Adrenal gland (tissue), 12 donors: ENCODE data around the gene OXSM. TPM values are rescaled to one million over a fixed set of nuclear protein-coding genes. Genes with fewer than 3 reads are reported as not detected.

Experiments
- DNase-seq, 7 donors: peaks; one replicate each; pipeline ENCODE4 v3.0.0-alpha.2; 2019 to 2020
- H3K27ac ChIP-seq, 5 donors: fragments of 200-600 bp; sonication (generic) in 4 of 5; 1 replicate in 3 of 5; 2 replicates in 2 of 5; pipeline versions ENCODE4 v1.5.1 to v1.8.0; 2016 to 2020; ENCODE audit warnings: mild to moderate bottlenecking in 1 of 5
- H3K27me3 ChIP-seq: fragments of 200-600 bp; 2 replicates; pipeline ENCODE4 v1.8.0; 2021
- H3K36me3 ChIP-seq, 2 donors: fragments of 200-600 bp; replicated peaks in 1 of 2; 1 replicate in 1 of 2; 2 replicates in 1 of 2; pipeline versions ENCODE4 v1.5.1 to v1.8.0; 2018 to 2022
- H3K4me1 ChIP-seq, 2 donors: fragments of 200-600 bp; replicated peaks in 1 of 2; 1 replicate in 1 of 2; 2 replicates in 1 of 2; pipeline versions ENCODE4 v1.5.1 to v1.8.0; 2018 to 2021
- H3K4me3 ChIP-seq, 4 donors: fragments of 200-600 bp; sonication (generic) in 3 of 4; one replicate each; pipeline ENCODE4 v1.5.1; 2016 to 2018
- H3K9me3 ChIP-seq, 3 donors: fragments of 200-600 bp; sonication (generic) in 1 of 3; replicated peaks in 1 of 3; 1 replicate in 2 of 3; 2 replicates in 1 of 3; pipeline versions ENCODE4 v1.5.1 to v1.8.0; 2016 to 2021
- CTCF ChIP-seq, 6 experiments: fragments of 450-650 bp in 4 of 6; fragments of 200-600 bp in 2 of 6; sonication (generic) in 1 of 6; IDR thresholded peaks; 1 replicate in 5 of 6; 2 replicates in 1 of 6; pipeline versions ENCODE4 v1.5.1 to v1.8.0; 2016 to 2021; ENCODE audit warnings: antibody characterized with exemption in 6 of 6, mild to moderate bottlenecking in 2 of 6, moderate library complexity in 1 of 6
- POLR2A ChIP-seq, 2 donors: fragments of 450-650 bp; IDR thresholded peaks; one replicate each; pipeline ENCODE4 v1.6.1; 2017; ENCODE audit warnings: antibody characterized with exemption in 2 of 2, mild to moderate bottlenecking in 2 of 2, moderate library complexity in 1 of 2
- WGBS, 4 donors: extraction: QIAGEN DNeasy Blood & Tissue Kit in 2 of 4; methylation state at CpG; one replicate each; pipeline versions ENCODE4 v1.1.5 to v1.1.7; 2013 to 2017; 5-methylcytosine and 5-hydroxymethylcytosine counted together
- intact Hi-C, 2 donors: fragments of 100-400 bp; cut with DNase I; formaldehyde crosslinking; loops; one replicate each; pipeline versions ENCODE4 v1.14.1 to v1.15.0; 2022 to 2023
- polyA plus RNA-seq, 3 donors: library from polyadenylated mRNA; stranded (reverse); fragments of 200-250 nt in 2 of 3; fragments of 350-450 nt in 1 of 3; fragmentation: Illumina TruSeq in 1 of 3; extraction: RNeasy Lipid Tissue Mini Kit (QIAGEN cat#74804) in 1 of 3; gene quantifications; one replicate each; pipeline ENCODE4 v1.2.3, GENCODE V29; 2013 to 2014
- total RNA-seq, 9 donors: library from RNA; depleted of rRNA in 4 of 9; stranded (reverse); fragments of >200 nt in 4 of 9; fragments of 120-200 nt in 1 of 9; fragmentation: NEBNext Ultra II Directional in 1 of 9; extraction: Animal tissue kit (Norgen Biotek cat#: 25700) in 1 of 9; gene quantifications; one replicate each; pipeline versions ENCODE4 v1.1.0 to v1.2.4, GENCODE V29; 2013 to 2023
- donor health status: healthy with polysubstance abuse.
- donor health status: Bipolar disorder and iron deficiency.
- donor health status: DM: yes; HTN: yes; CAD: no.
- donor health status: DM: no; HTN: no; CAD: no.
- donor health status: DM: no; HTN: no; CAD: no.
- donor health status: DM: yes; HTN: yes; CAD: no.

OXSM gene
- total and polyA plus RNA-seq, 12 donors = 10.2 to 40.9 (median 17.7) TPM

DNA sequence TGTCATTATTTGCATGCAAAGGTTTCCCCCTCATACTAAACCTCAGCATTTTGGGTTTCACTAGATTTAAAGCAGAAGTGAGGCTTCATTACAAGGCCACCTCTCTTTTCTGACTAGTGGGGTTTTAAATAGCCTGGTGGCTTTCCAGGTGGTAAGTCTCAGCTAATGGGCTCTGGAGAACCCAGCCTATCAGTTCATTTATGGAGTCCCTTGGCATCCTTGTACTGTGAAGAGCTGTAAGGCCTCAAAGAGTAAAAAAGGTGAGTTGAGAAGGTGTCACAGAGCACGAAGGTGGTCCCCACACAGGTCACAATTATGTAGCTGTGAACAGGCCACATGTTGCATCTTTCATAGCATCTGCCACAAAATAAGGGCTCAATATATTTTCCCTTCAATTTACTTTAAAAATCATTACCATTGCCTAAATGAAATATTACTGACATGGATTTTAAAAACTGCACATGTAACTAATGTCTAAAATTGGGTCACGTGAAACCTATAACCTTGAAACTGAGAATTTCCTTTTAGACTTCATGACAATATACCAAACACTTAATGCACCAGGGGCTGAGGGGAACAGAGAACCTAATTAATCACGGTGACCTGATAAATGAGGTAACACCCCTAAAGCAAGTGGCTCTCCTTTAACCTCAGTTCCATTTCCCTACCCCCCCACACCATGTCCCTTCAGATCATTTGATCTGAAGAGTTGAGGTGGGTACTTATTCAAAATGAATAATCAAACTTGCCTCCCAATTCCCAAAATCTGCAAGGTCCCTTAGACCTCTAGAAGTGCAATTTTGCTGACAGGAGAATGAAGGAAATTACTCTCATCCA is 7.9 kb upstream of the OXSM start:
- Histone ChIP-seq H3K4me1 (peaks cover 12 to 18% of the 10 kb centered on the region in 2 donors), H3K9me3 (no peaks in the 10 kb centered on the region), H3K27ac (peak overlapping the region in 1 of 5 donors; percentile 88), H3K4me3 (peak overlapping the region in 2 of 4 donors; percentile 54 to 96), H3K36me3 (peaks cover 0 to 9% of the 10 kb centered on the region in 2 donors), H3K27me3 (no peaks in the 10 kb centered on the region)
- intact Hi-C loops = loop anchor here in 1 of 2 donors (10.0 kb wide), 1 partner anchor 117 kb away; the partner anchor contains the start of gene TOP2B
- no peak for DNase-seq
- TF ChIP-seq POLR2A (IDR thresholded peaks at IDR 0.05) = no peak
- TF ChIP-seq CTCF (IDR thresholded peaks at IDR 0.05) = no peak
- 41 to 55% (median 54%) methylated on average over 3 of the region's 3 CpGs for WGBS, 4 donors

DNA sequence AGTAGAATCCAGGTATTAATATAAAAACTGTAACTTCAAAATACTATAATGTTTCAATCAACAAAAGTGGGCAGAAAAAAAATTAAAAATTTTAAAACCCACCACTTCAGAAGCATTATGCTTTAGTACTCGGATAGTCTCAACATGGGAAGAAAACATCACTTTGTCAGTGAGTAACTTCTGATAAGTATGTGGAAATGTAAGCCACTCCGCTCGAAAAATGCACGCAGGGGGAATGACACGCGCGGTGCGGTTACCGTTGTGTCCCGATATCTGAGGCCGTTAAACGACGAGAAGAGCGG is 7.3 kb upstream of the OXSM start:
- peak overlapping the region; percentile 66 to 94 (median 88) for H3K27ac ChIP-seq
- DNase-seq = no peak
- H3K36me3 ChIP-seq = peaks cover 0 to 5% of the 10 kb centered on the region in 2 donors
- intact Hi-C loops = loop anchor here in 1 of 2 donors (10.0 kb wide), 1 partner anchor 118 kb away; the partner anchor contains the start of gene TOP2B
- H3K9me3 ChIP-seq = no peaks in the 10 kb centered on the region
- peaks cover 12 to 18% of the 10 kb centered on the region in 2 donors for H3K4me1 ChIP-seq
- TF ChIP-seq CTCF (IDR thresholded peaks at IDR 0.05) (no peak), POLR2A (IDR thresholded peaks at IDR 0.05) (no peak)
- 0 to 1% (median 0%) methylated on average over 13 to 14 of the region's 14 CpGs for WGBS, 4 donors
- peak overlapping the region; percentile 10 to 96 (median 36) for H3K4me3 ChIP-seq
- no peaks in the 10 kb centered on the region for H3K27me3 ChIP-seq

GRCh38 chr3:25782938-25783660 is 6.8 kb upstream of the OXSM start, which contains the start of gene NGLY1:
TSS of gene NGLY1 (minus strand) at chr3:25783443. CDS start at chr3:25783390, 53 bp downstream.
- no peaks in the 10 kb centered on the region for H3K9me3 ChIP-seq
- H3K4me1 ChIP-seq = peaks cover 12 to 18% of the 10 kb centered on the region in 2 donors
- peak within 1 kb of the TSS; percentile 15 to 96 (median 36) for H3K4me3 ChIP-seq
- WGBS, 4 donors = 0 to 5% (median 0%) methylated on average over 12 to 66 of the region's 72 CpGs; no CpG with 5 or more reads in 1 of the 4 donors
- peaks cover 0 to under 1% of the 10 kb centered on the region in 2 donors for H3K36me3 ChIP-seq
- DNase-seq = peak; percentile 82 to 90 (median 86)
- intact Hi-C loops = loop anchor here in 1 of 2 donors (10.0 kb wide), 1 partner anchor 118 kb away; the partner anchor contains the start of gene TOP2B
- peak within 1 kb of the TSS; percentile 66 to 94 (median 88) for H3K27ac ChIP-seq
- no peaks in the 10 kb centered on the region for H3K27me3 ChIP-seq
- TF ChIP-seq CTCF (IDR thresholded peaks at IDR 0.05) (peak in 3 of 6 experiments; percentile 16 to 48 (median 27)), POLR2A (IDR thresholded peaks at IDR 0.05) (peak; percentile 93 to 96)
